HepG2 (cell line): ENCODE results near the gene DNASE1L2.

Experiments used
- ELK4 ChIP-seq: sonication (generic); formaldehyde crosslinking; IDR thresholded peaks from 2 replicates; pipeline ENCODE4 v1.9.0; 2021; ENCODE audit warnings: missing genetic modification reagents, borderline replicate concordance
- RFX5 ChIP-seq: IDR thresholded peaks from 2 replicates; pipeline ENCODE4 v1.6.1; 2011; ENCODE audit warnings: low read depth, low read length, improper control_type of control experiment

- TF ChIP-seq ELK4 (CRISPR knock-in tag) (no peak), RFX5 (no peak)
These were observed 31.7 kb upstream of the DNASE1L2 start for GRCh38 chr16:2204416-2205103.
